ENCODE results near the gene F13A1. TPM values are rescaled to one million over a fixed set of nuclear protein-coding genes. Genes with fewer than 3 reads are reported as not detected.

Gene F13A1
- total RNA-seq, 4 donors from 2014 or later = 134 to 529 (median 302) TPM

- ATAC-seq (ENCODE audit: low FRiP score) = no peak
- no peak for TF ChIP-seq CTCF (IDR thresholded peaks at IDR 0.05)
- no peak for DNase-seq (ENCODE audit: low spot score)
Observed at GRCh38 chr6:6154335-6154734, 166.1 kb downstream of the F13A1 start.

DNA sequence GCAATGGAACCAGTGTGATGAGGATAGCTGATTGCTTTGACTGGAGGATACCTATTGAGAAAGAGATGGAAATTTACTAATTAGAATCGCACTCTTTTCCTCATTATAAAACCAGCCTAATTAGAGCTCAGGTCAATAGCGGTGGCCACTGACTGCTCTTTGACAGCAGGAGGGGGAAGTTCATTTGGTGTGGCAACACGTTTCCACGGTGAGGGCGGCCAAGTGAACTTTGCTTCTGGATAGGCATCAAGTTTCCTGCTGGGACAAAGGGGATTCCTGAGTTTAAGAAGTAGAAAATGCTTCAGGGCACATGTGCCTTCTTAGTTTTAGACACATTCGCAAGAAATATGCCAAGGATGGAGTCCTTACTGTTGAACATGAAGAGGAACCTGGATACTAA, 168.4 kb downstream of the F13A1 start:
- TF ChIP-seq CTCF (IDR thresholded peaks at IDR 0.05) = no peak
- ATAC-seq (ENCODE audit: low FRiP score) (no peak), DNase-seq (ENCODE audit: low spot score) (no peak)

- DNase-seq (ENCODE audit: low spot score) (no peak), ATAC-seq (ENCODE audit: low FRiP score) (no peak)
Observed at GRCh38 chr6:6148192-6148815, 172.2 kb downstream of the F13A1 start.

DNA sequence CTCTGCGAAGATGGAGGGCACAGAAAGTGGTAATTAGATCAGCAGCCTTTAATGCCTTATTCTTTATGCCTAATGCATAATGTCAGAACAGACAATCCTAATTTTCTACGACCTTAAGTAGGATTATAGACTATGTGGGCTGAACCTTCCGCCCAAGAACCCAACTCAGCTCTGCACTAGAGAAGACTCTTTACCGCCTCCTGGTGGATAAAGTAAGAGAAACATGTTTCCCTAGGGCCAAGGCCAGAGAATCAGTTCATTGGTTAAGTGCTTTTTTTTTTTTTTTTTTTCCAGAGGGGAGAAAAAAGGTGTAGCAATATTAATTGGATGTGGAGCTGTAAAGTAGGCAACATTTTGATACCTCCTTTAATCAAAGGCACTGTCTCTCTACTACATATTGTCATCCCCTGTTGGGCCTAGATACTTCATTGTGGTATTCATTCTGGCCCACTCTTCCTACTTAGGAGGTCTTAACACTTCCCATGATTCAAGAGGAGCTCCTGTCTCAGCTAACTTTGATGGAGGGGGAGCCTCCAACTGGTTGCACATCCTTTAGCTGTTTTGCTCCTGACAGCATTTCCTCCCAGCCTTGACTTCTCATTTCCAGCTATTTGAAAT, 188.9 kb downstream of the F13A1 start:
- ATAC-seq (ENCODE audit: low FRiP score) = no peak
- no peak for TF ChIP-seq CTCF (IDR thresholded peaks at IDR 0.05)
- DNase-seq (ENCODE audit: low spot score) = no peak

More at GRCh38 chr6:6148192-6148815, 172.2 kb downstream of the F13A1 start:
- TF ChIP-seq CTCF (IDR thresholded peaks at IDR 0.05) = no peak

GRCh38 chr6:6125495-6125894, 195.0 kb downstream of the F13A1 start:
- no peak for TF ChIP-seq CTCF (IDR thresholded peaks at IDR 0.05)
- no peak for ATAC-seq (ENCODE audit: low FRiP score)
- DNase-seq (ENCODE audit: low spot score) = no peak

GRCh38 chr6:6123803-6124202, 196.7 kb downstream of the F13A1 start:
- no peak for DNase-seq (ENCODE audit: low spot score)
- no peak for TF ChIP-seq CTCF (IDR thresholded peaks at IDR 0.05)
- no peak for ATAC-seq (ENCODE audit: low FRiP score)

GRCh38 chr6:6121943-6122342, 198.5 kb downstream of the F13A1 start:
- DNase-seq (ENCODE audit: low spot score) (no peak), ATAC-seq (ENCODE audit: low FRiP score) (no peak)
- no peak for TF ChIP-seq CTCF (IDR thresholded peaks at IDR 0.05)
